Cardiac septum (tissue), 1 donor: Measurements from ENCODE around the gene DBP. TPM values are rescaled to one million over a fixed set of nuclear protein-coding genes. Genes with fewer than 3 reads are reported as not detected.

Source experiments
- DNase-seq: peaks from one replicate; pipeline ENCODE4 v3.0.0-alpha.2; 2020; ENCODE audit warnings: low spot score
- intact Hi-C: fragments of 100-400 bp; cut with DNase I; formaldehyde crosslinking; loops from one replicate; pipeline ENCODE4 v1.14.0; 2022
- total RNA-seq: library from RNA; stranded (reverse); fragmentation: NEBNext Ultra II Directional; extraction: Animal tissue kit (Norgen Biotek cat#: 25700); gene quantifications from one replicate; pipeline ENCODE4 v1.2.1, GENCODE V29; 2021
- donor health status: DM: no; HTN: no; CAD: no.

DBP gene
- total RNA-seq, 1 donor from 2014 or later, result 4.4 TPM

DNA sequence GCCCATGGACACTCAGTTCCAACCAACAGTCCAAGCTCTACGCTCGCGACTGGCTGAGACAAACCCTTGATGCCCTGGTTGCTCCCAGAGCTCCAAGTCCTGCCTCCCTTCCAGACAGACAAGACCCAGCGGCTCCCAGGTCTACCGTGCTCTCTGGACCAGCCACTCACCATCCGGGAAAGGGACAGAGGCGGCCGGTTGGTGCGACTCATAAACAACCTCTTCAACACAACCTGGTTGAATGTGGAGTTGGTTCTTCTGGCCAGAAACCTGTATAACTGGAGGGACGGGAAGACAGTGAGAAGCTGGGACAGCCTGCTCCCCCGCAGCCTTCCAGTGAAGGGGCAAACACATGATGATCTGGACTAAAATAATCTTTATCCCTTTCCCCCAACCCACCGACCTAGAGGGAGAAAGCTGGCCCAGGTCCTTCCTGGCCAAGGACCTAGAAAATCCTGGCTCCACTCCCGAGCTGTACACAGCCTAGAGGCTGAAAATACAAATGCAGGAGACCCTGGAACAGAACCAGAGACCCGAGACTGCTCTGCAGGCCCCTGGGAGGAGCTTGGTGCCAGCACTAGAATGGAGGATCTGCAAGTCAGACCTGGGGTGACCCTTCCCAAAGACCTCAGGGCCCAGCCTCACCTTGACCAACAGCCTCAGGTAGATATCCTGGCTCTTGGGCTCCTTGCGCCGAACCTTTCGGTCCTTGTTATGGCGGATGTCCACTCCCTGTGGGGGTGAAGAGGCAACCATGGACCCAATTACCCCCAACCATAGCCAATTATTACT lies 19.8 kb downstream of the DBP start:
- intact Hi-C loops, result no loop called here
- no peak for DNase-seq

DNA sequence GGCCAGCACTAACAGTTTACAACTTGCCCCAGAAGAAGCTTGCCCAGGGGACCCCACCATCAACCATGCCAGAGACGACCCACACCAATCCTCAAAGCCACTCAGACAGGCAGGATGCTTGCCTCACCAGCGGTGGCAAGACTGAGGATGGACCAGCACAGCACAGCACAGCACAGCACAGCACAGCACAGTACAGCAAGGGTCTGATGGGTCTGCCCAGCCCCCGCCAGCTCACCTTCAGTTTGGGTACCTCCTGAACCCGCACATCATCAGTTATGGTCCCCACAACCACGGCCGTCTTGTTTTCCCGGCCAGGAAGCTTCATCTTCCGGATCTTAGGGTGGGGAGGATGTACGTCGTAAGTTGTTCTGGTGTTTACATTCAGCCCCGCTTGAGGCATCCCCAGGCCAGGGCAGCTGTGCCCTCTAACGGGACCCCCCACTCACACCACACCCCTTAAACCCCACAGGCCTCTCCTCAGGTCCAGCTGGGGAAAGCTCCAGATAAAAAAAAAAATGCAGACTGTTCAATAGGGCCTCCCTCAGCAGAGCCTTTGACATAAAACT lies 20.6 kb downstream of the DBP start:
- intact Hi-C loops, result no loop called here
- no peak for DNase-seq

GRCh38 chr19:48616041-48616436 lies 21.1 kb downstream of the DBP start:
- intact Hi-C loops, result no loop called here

DNA sequence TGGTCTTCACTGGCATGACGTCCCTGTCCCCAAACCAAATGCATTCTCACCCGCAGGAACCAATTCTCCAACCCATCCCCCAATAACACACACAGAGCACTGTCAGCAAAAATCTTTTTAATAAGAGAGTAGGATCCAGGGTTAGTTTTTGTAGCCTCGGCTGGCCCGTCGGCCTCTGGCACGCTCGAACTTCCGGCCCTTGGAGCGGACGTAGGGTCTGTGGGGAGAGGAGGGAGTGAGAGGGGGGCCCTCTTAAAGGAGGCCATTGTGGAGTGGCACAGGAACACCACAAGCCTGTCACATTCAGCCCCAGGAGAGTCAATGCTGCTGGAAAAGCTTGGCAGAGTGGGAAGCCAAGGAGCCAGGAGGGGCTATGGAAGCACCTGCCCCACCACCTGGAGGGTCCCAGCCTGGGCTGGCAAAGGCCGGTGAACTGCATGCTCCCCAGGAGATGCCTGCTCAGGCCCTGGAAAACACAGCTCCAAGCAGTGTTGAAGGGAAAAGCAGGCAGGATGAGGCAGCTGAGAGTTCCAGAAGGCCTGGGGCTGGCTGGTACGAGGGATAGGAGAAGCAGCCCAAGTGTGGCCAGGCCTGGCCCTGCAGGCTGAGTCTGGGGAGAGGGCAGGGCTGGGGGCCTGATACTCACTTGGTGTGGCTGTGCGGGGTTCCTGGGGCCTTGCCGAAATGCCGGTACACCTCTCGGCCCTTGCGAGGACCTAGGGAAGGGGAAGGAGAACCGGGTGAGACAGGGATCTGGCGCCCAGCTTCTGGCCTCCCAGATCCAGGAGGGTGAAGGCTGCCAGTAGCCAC lies 21.7 kb downstream of the DBP start:
- no peak for DNase-seq
- intact Hi-C loops, result no loop called here

More at GRCh38 chr19:48616041-48616436, 21.1 kb downstream of the DBP start:
- DNase-seq, result no peak

- intact Hi-C loops, result no loop called here
- no peak for DNase-seq
Measured at GRCh38 chr19:48614436-48615230, 22.5 kb downstream of the DBP start, which contains the start of gene FAM83E. FAM83E (minus strand) TSS chr19:48615076; CDS start chr19:48613372, 1,704 bp downstream.

GRCh38 chr19:48613852-48614435 lies 23.2 kb downstream of the DBP start:
- intact Hi-C loops, result no loop called here
- DNase-seq, result no peak

DNA sequence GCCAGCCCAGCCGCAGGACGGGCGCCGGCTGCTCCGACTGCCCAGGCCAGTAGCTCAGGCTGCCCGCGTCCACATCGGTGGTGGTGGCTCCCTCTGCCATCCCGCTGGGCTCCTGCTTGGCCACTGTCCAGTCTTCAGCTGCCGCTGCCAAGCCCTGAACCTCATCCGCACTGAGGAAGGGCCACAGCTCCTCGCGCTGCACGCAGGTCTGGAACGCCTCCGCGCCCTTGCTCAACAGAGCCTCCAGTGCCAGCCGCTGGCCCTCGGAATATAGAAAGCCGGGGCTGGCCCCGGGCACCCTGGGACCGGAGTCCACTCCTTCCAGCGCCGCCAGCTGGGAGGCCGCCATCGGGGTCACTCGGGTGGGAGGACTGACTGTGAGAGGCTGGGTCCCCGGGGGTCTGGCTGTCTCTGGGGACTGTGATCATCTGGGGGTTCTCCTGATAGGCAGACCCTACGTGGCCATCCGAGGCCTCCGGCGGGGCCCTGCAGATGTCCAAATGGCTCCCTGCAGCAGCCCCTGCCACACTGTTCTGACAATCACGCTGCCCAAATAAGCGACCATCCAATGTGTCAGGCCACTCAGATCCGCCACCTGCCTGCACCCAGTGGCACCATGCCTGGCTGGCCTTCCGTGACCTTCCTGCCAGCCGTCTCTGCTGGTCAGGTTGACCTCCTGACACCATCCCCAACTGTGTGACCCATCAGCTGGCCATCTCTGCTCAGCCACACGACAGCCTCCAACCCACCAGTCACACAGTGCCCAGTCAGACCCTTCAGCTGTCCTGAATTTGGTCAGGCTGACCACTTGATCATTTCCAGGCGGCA lies 23.9 kb downstream of the DBP start:
- intact Hi-C loops, result no loop called here
- DNase-seq, result no peak

- intact Hi-C loops, result no loop called here
- DNase-seq, result no peak
Measured at GRCh38 chr19:48611872-48612271, 25.3 kb downstream of the DBP start.

GRCh38 chr19:48609571-48610108 lies 27.5 kb downstream of the DBP start:
- intact Hi-C loops, result no loop called here

GRCh38 chr19:48608798-48609263 lies 28.3 kb downstream of the DBP start:
- intact Hi-C loops, result no loop called here
- no peak for DNase-seq

More at GRCh38 chr19:48609571-48610108, 27.5 kb downstream of the DBP start:
- DNase-seq, result no peak

GRCh38 chr19:48607359-48607755 lies 29.8 kb downstream of the DBP start:
- intact Hi-C loops, result no loop called here
- DNase-seq, result no peak

- DNase-seq, result no peak
- intact Hi-C loops, result no loop called here
Measured at GRCh38 chr19:48606463-48607358, 30.5 kb downstream of the DBP start, which contains the start of gene SPACA4. SPACA4 (plus strand) TSS chr19:48606742; CDS start chr19:48606979, 237 bp downstream.

- DNase-seq, result no peak
- intact Hi-C loops, result no loop called here
Measured at GRCh38 chr19:48603850-48604249, 33.3 kb downstream of the DBP start.

GRCh38 chr19:48603449-48603848 lies 33.7 kb downstream of the DBP start:
- DNase-seq, result no peak
- intact Hi-C loops, result no loop called here

GRCh38 chr19:48603001-48603400 lies 34.2 kb downstream of the DBP start:
- intact Hi-C loops, result no loop called here
- no peak for DNase-seq

DNA sequence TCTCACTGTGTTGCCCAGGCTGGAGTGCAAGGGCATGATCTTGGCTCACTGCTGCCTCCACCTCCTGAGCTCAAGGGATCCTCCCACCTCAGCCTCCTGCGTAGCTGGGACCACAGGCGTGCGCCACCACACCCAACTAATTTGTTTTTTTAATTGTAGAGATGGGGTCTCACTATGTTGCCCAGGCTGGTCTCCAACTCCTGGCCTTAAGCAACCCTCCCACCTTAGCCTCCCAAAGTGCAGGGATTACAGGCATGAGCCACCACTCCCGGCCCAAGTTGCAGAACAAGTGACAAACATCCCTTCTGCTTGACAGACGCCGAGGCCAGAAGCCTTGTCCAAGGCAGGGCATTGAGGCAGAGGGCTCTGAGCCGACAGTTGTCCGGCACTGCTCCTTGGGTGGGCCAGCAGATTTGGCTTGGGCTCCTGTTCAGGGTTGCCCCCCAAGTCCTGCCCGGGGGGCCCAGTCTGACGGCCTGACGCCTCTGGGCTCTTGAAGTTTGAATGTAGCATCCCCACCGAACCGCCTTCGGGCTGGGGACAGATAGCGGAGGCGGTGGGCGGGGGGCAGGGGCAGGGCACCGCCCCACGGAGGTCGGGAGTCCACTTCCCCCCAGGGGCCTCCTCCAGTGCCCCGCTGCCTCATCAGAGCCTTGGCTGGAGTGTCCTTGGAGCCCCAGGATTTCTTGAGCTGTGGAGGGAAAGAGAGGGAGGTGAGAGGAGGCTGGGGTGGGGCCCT lies 36.3 kb downstream of the DBP start:
- intact Hi-C loops, result no loop called here
- no peak for DNase-seq
